ENCODE measurements around the gene CRELD2. TPM values are rescaled to one million over a fixed set of nuclear protein-coding genes. Genes with fewer than 3 reads are reported as not detected.

The CRELD2 gene
- total and polyA plus RNA-seq, 2 experiments from 2014 or later = 35.7 to 47.7 TPM

GRCh38 chr22:49896201-49896600, 22.2 kb upstream of the CRELD2 start:
- DNase-seq (ENCODE audit: low spot score) (no peak), ATAC-seq (no peak)
- H3K27me3 Mint-ChIP-seq (ENCODE audit: insufficient read depth, low read depth, poor library complexity) = peaks cover 8% of the 10 kb centered on the region
- Histone ChIP-seq H4K20me1 (replicated peaks; ENCODE audit: insufficient read depth) (no peaks in the 10 kb centered on the region), H3K79me2 (replicated peaks; ENCODE audit: insufficient read depth) (no peaks in the 10 kb centered on the region), H3K27ac (ENCODE audit: low read depth) (no peak overlapping the region), H3K36me3 (ENCODE audit: insufficient read depth) (no peaks in the 10 kb centered on the region; the same call in 1 of the 2 replicates), H3F3A (replicated peaks; ENCODE audit: low read depth) (peaks cover 3% of the 10 kb centered on the region; the same call in 1 of the 2 replicates), H3K4me2 (no peak overlapping the region), H3K4me3 (no peak overlapping the region), H3K9me2 (ENCODE audit: insufficient read depth) (no peaks in the 10 kb centered on the region), H3K4me1 (ENCODE audit: insufficient read depth) (no peaks in the 10 kb centered on the region), H3K27me3 (ENCODE audit: insufficient read depth) (no peaks in the 10 kb centered on the region), H2AFZ (no peak overlapping the region)
- 0 out of 3 replicates have a peak, but pooled peaks cover 3% of the 10 kb centered on the region for H3K4me1 Mint-ChIP-seq
- no peak for TF ChIP-seq ZNF114 (CRISPR knock-in tag; IDR thresholded peaks at IDR 0.05)
- no peak for TF ChIP-seq STAT1 (IDR thresholded peaks at IDR 0.05; ENCODE audit: unreplicated experiment)
- no peak for TF ChIP-seq CREB1 (CRISPR knock-in tag; IDR thresholded peaks at IDR 0.05; ENCODE audit: low read depth)
- TF ChIP-seq POLR2AphosphoS5 (IDR thresholded peaks at IDR 0.05; ENCODE audit: low read depth) = no peak
- TF ChIP-seq CTCF (conservative IDR thresholded peaks at IDR 0.05; ENCODE audit: low read depth in 2 of 2) = no peak
- TF ChIP-seq ETS1 (IDR thresholded peaks at IDR 0.05) = no peak
- no peak for TF ChIP-seq ZNF331 (CRISPR knock-in tag; IDR thresholded peaks at IDR 0.05; ENCODE audit: low read depth)
- no peak for TF ChIP-seq EZH2phosphoT487 (IDR thresholded peaks at IDR 0.05; ENCODE audit: unreplicated experiment)
- TF ChIP-seq, protein P1, sequence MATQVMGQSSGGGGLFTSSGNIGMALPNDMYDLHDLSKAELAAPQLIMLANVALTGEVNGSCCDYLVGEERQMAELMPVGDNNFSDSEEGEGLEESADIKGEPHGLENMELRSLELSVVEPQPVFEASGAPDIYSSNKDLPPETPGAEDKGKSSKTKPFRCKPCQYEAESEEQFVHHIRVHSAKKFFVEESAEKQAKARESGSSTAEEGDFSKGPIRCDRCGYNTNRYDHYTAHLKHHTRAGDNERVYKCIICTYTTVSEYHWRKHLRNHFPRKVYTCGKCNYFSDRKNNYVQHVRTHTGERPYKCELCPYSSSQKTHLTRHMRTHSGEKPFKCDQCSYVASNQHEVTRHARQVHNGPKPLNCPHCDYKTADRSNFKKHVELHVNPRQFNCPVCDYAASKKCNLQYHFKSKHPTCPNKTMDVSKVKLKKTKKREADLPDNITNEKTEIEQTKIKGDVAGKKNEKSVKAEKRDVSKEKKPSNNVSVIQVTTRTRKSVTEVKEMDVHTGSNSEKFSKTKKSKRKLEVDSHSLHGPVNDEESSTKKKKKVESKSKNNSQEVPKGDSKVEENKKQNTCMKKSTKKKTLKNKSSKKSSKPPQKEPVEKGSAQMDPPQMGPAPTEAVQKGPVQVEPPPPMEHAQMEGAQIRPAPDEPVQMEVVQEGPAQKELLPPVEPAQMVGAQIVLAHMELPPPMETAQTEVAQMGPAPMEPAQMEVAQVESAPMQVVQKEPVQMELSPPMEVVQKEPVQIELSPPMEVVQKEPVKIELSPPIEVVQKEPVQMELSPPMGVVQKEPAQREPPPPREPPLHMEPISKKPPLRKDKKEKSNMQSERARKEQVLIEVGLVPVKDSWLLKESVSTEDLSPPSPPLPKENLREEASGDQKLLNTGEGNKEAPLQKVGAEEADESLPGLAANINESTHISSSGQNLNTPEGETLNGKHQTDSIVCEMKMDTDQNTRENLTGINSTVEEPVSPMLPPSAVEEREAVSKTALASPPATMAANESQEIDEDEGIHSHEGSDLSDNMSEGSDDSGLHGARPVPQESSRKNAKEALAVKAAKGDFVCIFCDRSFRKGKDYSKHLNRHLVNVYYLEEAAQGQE (IDR thresholded peaks at IDR 0.05; ENCODE audit: unreplicated experiment) = no peak
- TF ChIP-seq NANOG (IDR thresholded peaks at IDR 0.05; ENCODE audit: borderline replicate concordance) = no peak
- no peak for TF ChIP-seq JUNB (IDR thresholded peaks at IDR 0.05; ENCODE audit: unreplicated experiment)
- no peak for TF ChIP-seq EZH2 (IDR thresholded peaks at IDR 0.05; ENCODE audit: low read depth, unreplicated experiment)
- TF ChIP-seq ZNF462 (CRISPR knock-in tag; IDR thresholded peaks at IDR 0.05) = no peak
- H3K27ac Mint-ChIP-seq = no peak overlapping the region
- peaks cover 71% of the 10 kb centered on the region for H3K36me3 Mint-ChIP-seq (ENCODE audit: low read depth)
- H3K4me3 Mint-ChIP-seq = no peak overlapping the region
- H3K9me3 Mint-ChIP-seq = peaks cover 28% of the 10 kb centered on the region

Data from GM23338 (cell line).